GM12878 (cell line): ENCODE data around the gene PHYH. TPM values are rescaled to one million over a fixed set of nuclear protein-coding genes. Genes with fewer than 3 reads are reported as not detected.

Source experiments
- ATAC-seq: fragments of 200-7000 bp; cut with Tn5 transposase; 3 replicates; pipeline ENCODE4 v1.9.1; 2020; ENCODE audit warnings: mild to moderate bottlenecking, moderate library complexity
- BruUV-seq: library from RNA; stranded (reverse); fragments of 400-500 nt; replicated peaks from 2 replicates; lab custom pipeline; 2021; lab: Mats Ljungman, UMichigan
- CTCF ChIA-PET: fragments of 300-600 bp; sonication (Branson Sonifier 250); formaldehyde crosslinking; extraction: SDS; loops from one replicate; lab custom pipeline; 2021; ENCODE audit warnings: inconsistent platforms; lab: Yijun Ruan, JAX
- POLR2A ChIA-PET: fragments of 350-600 bp; formaldehyde crosslinking; extraction: SDS; loops from one replicate; lab custom pipeline; 2021; ENCODE audit warnings: inconsistent platforms; lab: Charles Lee
- RAD21 ChIA-PET: fragments of 300-600 bp; sonication (Branson Sonifier 250); formaldehyde crosslinking; loops from one replicate; lab custom pipeline; 2023; ENCODE audit warnings: antibody characterized with exemption; ENCODE audit not compliant: unreplicated experiment; lab: Charles Lee
- SMC1A ChIA-PET: fragments of 300-600 bp; sonication (Branson Sonifier 250); formaldehyde crosslinking; loops from one replicate; lab custom pipeline; 2023; ENCODE audit not compliant: unreplicated experiment, uncharacterized antibody; lab: Charles Lee
- DNase-seq: peaks from one replicate; pipeline ENCODE4 v3.0.0-alpha.2; 2011; ENCODE audit warnings: low read depth, low spot score
- FAIRE-seq: peaks from 3 replicates; lab custom pipeline; 2011; peaks lifted over from hg19 to GRCh38; lab: Jason Lieb, UNC
- H2AFZ ChIP-seq: 2 replicates; pipeline ENCODE4 v1.6.0; 2011; ENCODE audit warnings: low read depth, low read length, control low read depth; ENCODE audit not compliant: control insufficient read depth
- H3K27ac ChIP-seq: 2 replicates; pipeline ENCODE4 v1.5.1; 2011; ENCODE audit warnings: control low read depth; ENCODE audit not compliant: control insufficient read depth, insufficient read depth
- H3K27me3 ChIP-seq, 2 experiments: replicated peaks in 1 of 2; 2 replicates each; pipeline versions ENCODE4 v1.6.0 to v1.6.1; 2011; ENCODE audit warnings: low read length in 1 of 2; ENCODE audit not compliant: control insufficient read depth in 2 of 2, insufficient read depth in 2 of 2
- H3K36me3 ChIP-seq, 2 experiments: 2 replicates each; pipeline ENCODE4 v1.5.1; 2011; ENCODE audit warnings: low read length in 1 of 2; ENCODE audit not compliant: control insufficient read depth in 2 of 2, insufficient read depth in 2 of 2
- H3K4me1 ChIP-seq: 2 replicates; pipeline ENCODE4 v1.6.1; 2011; ENCODE audit warnings: mild to moderate bottlenecking, low read length, moderate library complexity, mixed read lengths; ENCODE audit not compliant: control insufficient read depth, insufficient read depth
- H3K4me2 ChIP-seq: 2 replicates; pipeline ENCODE4 v1.6.0; 2011; ENCODE audit warnings: control low read depth; ENCODE audit not compliant: control insufficient read depth, insufficient read depth
- H3K4me3 ChIP-seq: fragments of 200-600 bp; sonication (generic); 2 replicates; pipeline ENCODE4 v1.5.1; 2016
- H3K79me2 ChIP-seq: 2 replicates; pipeline ENCODE4 v1.6.0; 2011; ENCODE audit warnings: low read length; ENCODE audit not compliant: control insufficient read depth, insufficient read depth
- H3K9ac ChIP-seq: 2 replicates; pipeline ENCODE4 v1.8.0; 2011; ENCODE audit warnings: low read length, control low read depth, mixed read lengths; ENCODE audit not compliant: control insufficient read depth, insufficient read depth
- H3K9me3 ChIP-seq: replicated peaks from 3 replicates; pipeline ENCODE4 v1.5.1; 2011; ENCODE audit warnings: mild to moderate bottlenecking, low read length; ENCODE audit not compliant: control insufficient read depth, insufficient read depth
- H4K20me1 ChIP-seq: 2 replicates; pipeline ENCODE4 v1.6.0; 2011; ENCODE audit not compliant: control insufficient read depth, insufficient read depth
- CTCF ChIP-seq, 3 experiments: IDR thresholded peaks in 2 of 3; conservative IDR thresholded peaks in 1 of 3; 2 replicates each; pipeline ENCODE4 v1.5.1; 2011; ENCODE audit warnings: low read depth in 3 of 3, low read length in 3 of 3, mild to moderate bottlenecking in 3 of 3, control low read depth in 2 of 3, moderate library complexity in 2 of 3, inconsistent platforms in 1 of 3, mixed read lengths in 1 of 3; ENCODE audit not compliant: control insufficient read depth in 2 of 3, insufficient read depth in 1 of 3; ENCODE audit errors: extremely low read depth in 1 of 3
- E4F1 ChIP-seq: fragments of 450-650 bp; IDR thresholded peaks from 2 replicates; pipeline ENCODE4 v1.6.1; 2018; ENCODE audit warnings: borderline replicate concordance, mild to moderate bottlenecking; ENCODE audit not compliant: partially characterized antibody
- IKZF2 ChIP-seq, 2 experiments: fragments of 450-650 bp; IDR thresholded peaks; 2 replicates each; pipeline ENCODE4 v1.6.1; 2017; ENCODE audit warnings: mild to moderate bottlenecking in 2 of 2, moderate library complexity in 2 of 2
- MTA2 ChIP-seq: fragments of 450-650 bp; IDR thresholded peaks from 2 replicates; pipeline ENCODE4 v1.6.1; 2016; ENCODE audit warnings: low read depth, mild to moderate bottlenecking, moderate library complexity
- NKRF ChIP-seq: fragments of 450-650 bp; conservative IDR thresholded peaks from 2 replicates; pipeline ENCODE4 v1.6.1; 2017; ENCODE audit warnings: mild to moderate bottlenecking, moderate library complexity
- REST ChIP-seq: IDR thresholded peaks from 2 replicates; pipeline ENCODE4 v1.6.1; 2012; ENCODE audit warnings: mild to moderate bottlenecking, low read depth, low read length
- SPI1 ChIP-seq: IDR thresholded peaks from 2 replicates; pipeline ENCODE4 v1.6.1; 2011; ENCODE audit warnings: low read depth, mild to moderate bottlenecking, low read length, moderate library complexity, borderline replicate concordance; ENCODE audit not compliant: insufficient read depth
- STAT3 ChIP-seq: IDR thresholded peaks from 2 replicates; pipeline ENCODE4 v1.6.1; 2011; ENCODE audit warnings: low read depth, low read length, improper control_type of control experiment
- ZNF274 ChIP-seq: IDR thresholded peaks from one replicate; pipeline ENCODE4 v1.8.0; 2011; ENCODE audit not compliant: insufficient read length, insufficient read depth
- ZNF384 ChIP-seq: IDR thresholded peaks from 2 replicates; pipeline ENCODE4 v1.6.1; 2012; ENCODE audit warnings: low read depth, mild to moderate bottlenecking, low read length, improper control_type of control experiment, borderline replicate concordance
- WGBS: methylation state at CpG from one replicate; pipeline ENCODE4 v1.1.6; 2016; ENCODE audit warnings: low lambda C conversion rate; ENCODE audit not compliant: insufficient replicate concordance, insufficient coverage; ENCODE audit errors: missing lambda C conversion rate; 5-methylcytosine and 5-hydroxymethylcytosine counted together
- in situ Hi-C: fragments of 300-500 bp; cut with MboI; formaldehyde crosslinking; loops from 9 replicates; pipeline ENCODE4 v1.14.3; 2018; ENCODE audit warnings: mixed read lengths
- intact Hi-C: fragments of 100-400 bp; cut with micrococcal nuclease; formaldehyde crosslinking; loops from one replicate; pipeline ENCODE4 v1.14.2; 2022; ENCODE audit not compliant: unreplicated experiment
- polyA plus RNA-seq, 11 experiments: library from polyadenylated mRNA; depleted of rRNA in 4 of 11; unstranded in 6 of 11; stranded (reverse) in 5 of 11; fragments of >200 nt; fragmentation: Nextera tagmentation in 4 of 11; fragmentation: Illumina TruSeq in 1 of 11; extraction: Ambion mirVana in 4 of 11; extraction: Trizol in 1 of 11; gene quantifications; 1 replicate in 1 of 11; 2 replicates in 10 of 11; pipeline versions ENCODE4 v1.2.1 to v1.2.3, GENCODE V29; 2011 to 2016; ENCODE audit warnings: inconsistent platforms in 2 of 11, missing spikeins in 2 of 11, low read depth in 1 of 11
- total RNA-seq, 4 experiments: library from RNA; depleted of rRNA in 3 of 4; stranded (reverse); fragments of >200 nt in 3 of 4; fragmentation: Illumina TruSeq in 1 of 4; extraction: Trizol in 1 of 4; gene quantifications; 2 replicates each; pipeline versions ENCODE4 v1.2.1 to v1.2.3, GENCODE V29; 2013 to 2021

PHYH gene
- total and polyA plus RNA-seq, 10 of the 15 experiments (the other 5 are each of a cell fraction or from before 2014, with no cell fraction given): 3.2 to 10.3 (median 5.0) TPM

- TF ChIP-seq REST (no peak), IKZF2 (IDR thresholded peaks at IDR 0.05) (no peak), CTCF (IDR thresholded peaks at IDR 0.05 in 2 of 3, conservative IDR thresholded peaks at IDR 0.05 in 1 of 3; ENCODE audit: control insufficient read depth in 2 of 3, extremely low read depth in 1 of 3, insufficient read depth in 1 of 3, low read depth in 3 of 3, low read length in 3 of 3) (no peak), MTA2 (no peak), STAT3 (no peak)
Observed at GRCh38 chr10:13233358-13233757, 66.5 kb downstream of the PHYH start (continued).

- ChIA-PET RAD21 (interaction anchor here (0.9 kb wide), 1 partner anchor 71 kb away, joined by 3 read pairs; no protein-coding TSS in a partner anchor), POLR2A (no interaction called here), CTCF (no interaction called here), SMC1A (interaction anchor here (1.5 kb wide), 1 partner anchor 71 kb away, joined by 3 read pairs; no protein-coding TSS in a partner anchor)
- Histone ChIP-seq H4K20me1 (no peaks in the 10 kb centered on the region), H3K36me3 (no peaks in the 10 kb centered on the region), H2AFZ (no peak overlapping the region), H3K4me2 (no peak overlapping the region), H3K4me1 (no peaks in the 10 kb centered on the region), H3K79me2 (no peaks in the 10 kb centered on the region), H3K9ac (no peak overlapping the region), H3K4me3 (no peak overlapping the region), H3K27me3 (no peaks in the 10 kb centered on the region), H3K27ac (no peak overlapping the region), H3K9me3 (no peaks in the 10 kb centered on the region)
- FAIRE-seq: no peak
- no peak for ATAC-seq
- in situ Hi-C loops (no loop called here), intact Hi-C loops (no loop called here)
- BruUV-seq: no TSS peak
- whole genome bisulfite sequencing: 42% methylated on average over 6 of the region's 6 CpGs
- DNase-seq: no peak
- no peak for TF ChIP-seq NKRF
- TF ChIP-seq ZNF384: no peak
- TF ChIP-seq E4F1: no peak
- TF ChIP-seq SPI1: no peak
- no peak for TF ChIP-seq ZNF274
Observed at GRCh38 chr10:13231808-13232207, 68.1 kb downstream of the PHYH start.
